Activated CD4-positive, alpha-beta T cell treated with anti-CD3 and anti-CD28 coated beads, Interleukin-2, amount 10 ng/mL, durations not matched to agents 24 days and 14 days (primary cell): ENCODE measurements around the gene PPHLN1. TPM values are rescaled to one million over a fixed set of nuclear protein-coding genes. Genes with fewer than 3 reads are reported as not detected.
"Not testable (repeated sequence)": the region's sequence is repeated elsewhere in the genome, so short reads cannot be mapped to it uniquely, and the experiment has no call there.

Experiments
- DNase-seq: peaks from one replicate; pipeline ENCODE4 v3.0.0; 2022
- H3K27ac Mint-ChIP-seq: one replicate; pipeline ENCODE4 v1.8.0; 2022; ENCODE audit warnings: mild to moderate bottlenecking, mixed read lengths
- H3K27me3 Mint-ChIP-seq: one replicate; pipeline ENCODE4 v1.8.0; 2022; ENCODE audit warnings: mixed read lengths
- H3K36me3 Mint-ChIP-seq: one replicate; pipeline ENCODE4 v1.8.0; 2022; ENCODE audit warnings: low read depth, mild to moderate bottlenecking, mixed read lengths
- H3K4me1 Mint-ChIP-seq: one replicate; pipeline ENCODE4 v1.8.0; 2021; ENCODE audit warnings: mixed read lengths
- H3K4me3 Mint-ChIP-seq: one replicate; pipeline ENCODE4 v1.8.0; 2022; ENCODE audit warnings: mild to moderate bottlenecking, moderate library complexity, mixed read lengths
- H3K9me3 Mint-ChIP-seq: one replicate; pipeline ENCODE4 v1.8.0; 2021; ENCODE audit warnings: mixed read lengths
- intact Hi-C: fragments of 100-400 bp; cut with micrococcal nuclease; formaldehyde crosslinking; loops from one replicate; pipeline ENCODE4 v1.15.1; 2023
- total RNA-seq: library from RNA; stranded (reverse); gene quantifications from 2 replicates; pipeline ENCODE4 v1.2.3, GENCODE V29; 2022

The PPHLN1 gene
- total RNA-seq, 1 donor from 2014 or later, result 92.3 TPM

DNA sequence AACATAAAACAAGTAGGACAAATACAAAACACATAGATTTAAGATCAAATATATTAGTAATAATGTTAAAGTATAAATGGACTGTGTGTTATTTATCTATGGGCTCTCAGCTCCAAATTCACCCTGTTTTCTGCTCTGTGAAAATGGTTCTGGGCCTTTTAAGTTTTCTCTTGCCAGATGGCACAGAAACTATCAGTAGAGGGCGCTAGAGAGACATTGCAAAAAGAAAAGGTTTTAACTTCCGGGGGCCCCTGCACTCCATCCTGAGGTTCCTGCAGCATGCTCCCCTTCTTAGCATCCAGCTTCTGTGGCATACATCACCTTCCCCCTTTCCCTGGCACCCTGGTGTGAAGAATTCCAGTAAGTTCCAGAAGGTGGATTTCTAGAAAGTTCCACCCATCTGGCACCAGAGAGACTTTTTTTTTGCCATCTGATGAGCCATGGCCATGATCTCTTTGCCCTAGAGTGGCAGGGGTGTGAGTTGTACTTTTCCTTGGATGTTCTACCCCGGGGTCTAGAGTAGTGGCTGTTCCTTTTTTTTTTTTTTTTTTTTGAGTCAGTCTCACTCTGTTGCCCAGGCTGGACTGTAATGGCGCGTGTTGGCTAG lies 29.4 kb upstream of the PPHLN1 start:
- Mint-ChIP-seq H3K27ac (no peak overlapping the region), H3K9me3 (no peaks in the 10 kb centered on the region), H3K4me1 (peaks cover 11% of the 10 kb centered on the region), H3K4me3 (no peak overlapping the region), H3K36me3 (no peaks in the 10 kb centered on the region), H3K27me3 (peaks cover under 1% of the 10 kb centered on the region)
- intact Hi-C loops, result no loop called here
- peak; percentile 64 for DNase-seq

DNA sequence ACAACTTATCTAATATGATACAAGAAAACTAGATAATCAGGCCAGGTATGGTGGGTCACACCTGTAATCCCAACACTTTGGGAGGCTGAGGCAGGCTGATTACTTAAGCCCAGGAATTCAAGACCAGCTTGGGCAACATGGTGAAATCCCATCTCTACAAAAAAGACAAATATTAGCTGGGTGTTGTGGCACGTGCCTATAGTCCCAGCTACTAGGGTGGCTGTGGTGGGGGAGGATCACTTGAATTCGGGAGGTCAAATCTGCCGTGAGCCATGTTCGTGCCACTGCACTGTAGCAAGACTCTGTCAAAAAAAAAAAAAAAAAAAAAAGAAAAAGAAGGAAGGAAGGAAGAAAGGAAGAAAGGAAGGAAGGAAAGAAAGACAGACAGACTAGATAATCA lies 27.1 kb upstream of the PPHLN1 start:
- Mint-ChIP-seq H3K27ac (no peak overlapping the region), H3K36me3 (no peaks in the 10 kb centered on the region), H3K4me1 (peaks cover 11% of the 10 kb centered on the region), H3K4me3 (no peak overlapping the region), H3K9me3 (no peaks in the 10 kb centered on the region), H3K27me3 (no peaks in the 10 kb centered on the region)
- no peak for DNase-seq
- intact Hi-C loops, result no loop called here

DNA sequence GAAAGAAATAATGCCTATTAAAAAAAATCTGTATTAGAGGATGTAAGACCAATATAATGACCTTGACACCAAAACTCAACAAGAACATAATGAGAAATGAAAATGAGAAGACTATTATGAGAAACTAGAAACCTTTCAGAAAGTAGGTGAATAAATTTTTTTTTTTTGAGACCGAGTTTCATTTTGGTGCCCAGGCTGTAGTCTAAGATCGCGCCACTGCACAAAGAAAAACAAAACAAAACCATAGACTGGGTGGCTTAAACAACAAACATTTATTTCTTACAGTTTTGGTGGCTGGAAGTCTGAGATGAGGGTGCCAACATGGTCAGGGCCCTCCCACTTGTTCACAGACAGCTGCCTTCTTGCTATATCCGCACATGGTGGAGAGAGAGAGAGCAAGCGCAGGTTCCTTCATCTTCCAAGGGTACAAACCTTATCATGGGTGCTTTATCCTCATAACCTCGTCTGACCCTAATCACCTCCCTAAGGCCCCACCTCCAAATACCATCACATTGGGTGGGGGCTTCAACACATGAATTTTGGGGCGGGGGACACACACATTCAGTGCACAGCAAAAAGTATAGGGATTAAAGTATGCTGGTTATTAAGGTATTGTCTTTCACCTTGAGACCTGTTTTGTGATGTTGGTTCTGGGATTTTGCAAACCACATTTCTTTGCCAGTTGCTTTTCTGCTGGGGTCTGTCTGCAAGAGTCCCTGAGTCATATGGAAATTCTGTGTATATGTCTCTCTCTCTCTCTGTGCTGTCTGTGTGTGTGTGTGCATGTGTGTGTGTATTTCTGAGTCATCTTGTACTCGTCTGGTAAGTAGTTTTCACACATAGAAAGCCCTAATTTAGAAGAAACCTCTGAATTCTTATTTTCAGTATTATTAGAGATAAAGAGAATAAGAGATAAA lies 26.3 kb upstream of the PPHLN1 start:
- intact Hi-C loops, result loop anchor here (2.0 kb wide), 1 partner anchor 27 kb away; the partner anchor contains the start of genes PPHLN1 and ZCRB1
- H3K4me3 Mint-ChIP-seq, result peak overlapping the region; percentile 15
- no peaks in the 10 kb centered on the region for H3K9me3 Mint-ChIP-seq
- no peaks in the 10 kb centered on the region for H3K27me3 Mint-ChIP-seq
- H3K4me1 Mint-ChIP-seq, result peaks cover 11% of the 10 kb centered on the region
- peak; percentile 76 for DNase-seq
- H3K36me3 Mint-ChIP-seq, result no peaks in the 10 kb centered on the region
- H3K27ac Mint-ChIP-seq, result peak overlapping the region; percentile 90

DNA sequence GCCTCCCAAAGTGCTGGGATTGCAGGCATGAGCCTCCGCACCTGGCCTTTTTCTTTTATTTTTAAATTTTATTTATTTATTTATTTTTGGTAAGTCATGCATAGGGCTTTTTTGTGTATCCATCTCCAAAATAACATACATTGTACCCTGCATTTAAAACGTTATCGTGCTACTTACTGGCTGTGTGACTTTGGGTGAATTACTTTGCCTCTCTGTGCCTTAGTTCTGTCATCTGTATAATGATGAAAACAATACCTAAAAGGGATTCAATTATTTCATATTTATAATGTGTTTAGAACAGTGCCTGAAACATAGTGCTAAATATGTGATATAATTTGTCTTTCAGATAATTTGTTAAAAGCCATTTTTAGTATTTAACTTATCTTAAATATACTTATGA lies 19.7 kb upstream of the PPHLN1 start:
- intact Hi-C loops, result no loop called here
- H3K27me3 Mint-ChIP-seq, result no peaks in the 10 kb centered on the region
- DNase-seq, result no peak

DNA sequence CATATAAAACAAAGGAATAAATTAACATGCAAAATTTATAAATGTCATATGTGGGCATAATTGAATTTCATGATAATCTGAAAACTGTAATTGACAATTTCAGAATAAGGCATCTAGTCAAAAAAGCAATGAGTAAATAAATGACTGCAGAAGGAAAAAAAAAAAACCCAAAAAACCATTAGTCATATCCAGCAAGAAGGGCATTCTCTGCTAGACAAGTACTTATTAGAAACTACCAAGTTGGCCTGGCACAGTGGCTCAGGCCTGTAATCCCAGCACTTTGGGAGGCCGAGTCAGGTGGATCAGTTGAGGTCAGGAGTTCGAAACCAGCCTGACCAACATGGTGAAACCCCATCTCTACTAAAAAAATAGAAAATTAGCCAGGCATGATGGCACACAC lies 17.6 kb upstream of the PPHLN1 start:
- no peaks in the 10 kb centered on the region for H3K4me1 Mint-ChIP-seq
- DNase-seq, result no peak
- peaks cover 9% of the 10 kb centered on the region for H3K36me3 Mint-ChIP-seq
- no peak overlapping the region for H3K27ac Mint-ChIP-seq
- H3K9me3 Mint-ChIP-seq, result no peaks in the 10 kb centered on the region
- no peak overlapping the region for H3K4me3 Mint-ChIP-seq
- intact Hi-C loops, result no loop called here
- no peaks in the 10 kb centered on the region for H3K27me3 Mint-ChIP-seq

More for the DNA sequence above, 19.7 kb upstream of the PPHLN1 start:
- Mint-ChIP-seq H3K27ac (no peak overlapping the region), H3K9me3 (no peaks in the 10 kb centered on the region), H3K4me3 (no peak overlapping the region), H3K4me1 (no peaks in the 10 kb centered on the region), H3K36me3 (peaks cover 2% of the 10 kb centered on the region)

DNA sequence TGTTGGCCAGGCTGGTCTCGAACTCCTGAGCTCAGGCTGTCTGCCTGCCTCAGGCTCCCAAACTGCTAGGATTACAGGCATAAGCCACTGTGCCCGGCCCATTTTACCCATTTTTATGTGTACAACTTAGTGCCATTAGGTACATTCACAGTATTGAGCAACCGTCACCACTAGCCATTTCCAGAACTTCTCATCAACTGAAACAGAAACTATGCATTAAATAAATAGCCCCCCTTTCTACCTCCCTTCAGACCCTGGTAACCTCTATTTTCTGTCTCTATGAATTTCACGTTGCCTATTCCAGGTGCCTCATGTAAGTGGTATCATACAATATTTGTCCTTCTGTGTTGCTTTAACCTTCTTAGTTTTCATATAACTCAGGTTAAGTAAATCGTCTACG lies 16.0 kb upstream of the PPHLN1 start:
- no peaks in the 10 kb centered on the region for H3K9me3 Mint-ChIP-seq
- H3K4me1 Mint-ChIP-seq, result no peaks in the 10 kb centered on the region
- H3K36me3 Mint-ChIP-seq, result peaks cover 14% of the 10 kb centered on the region
- H3K4me3 Mint-ChIP-seq, result no peak overlapping the region
- DNase-seq, result peak; percentile 26
- H3K27ac Mint-ChIP-seq, result no peak overlapping the region
- intact Hi-C loops, result no loop called here
- no peaks in the 10 kb centered on the region for H3K27me3 Mint-ChIP-seq

DNA sequence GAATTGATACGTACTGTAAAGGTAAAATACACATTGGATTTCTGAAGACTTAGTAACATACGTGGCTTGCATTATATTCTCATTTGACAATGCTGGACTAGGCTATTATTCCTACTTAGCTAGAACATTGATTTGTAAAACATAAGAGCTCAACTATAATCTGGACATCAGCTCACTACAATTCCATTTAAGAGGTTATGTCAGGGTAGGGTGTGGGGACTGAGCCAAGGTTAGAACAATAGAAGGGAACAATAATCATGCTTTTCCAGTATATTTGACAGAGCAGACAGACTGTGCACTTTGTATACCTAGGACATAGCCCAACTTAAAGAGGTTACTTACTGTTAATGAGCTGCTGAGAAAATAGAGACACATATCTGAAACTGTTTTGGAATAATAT lies 10.9 kb upstream of the PPHLN1 start:
- intact Hi-C loops, result no loop called here
- no peak overlapping the region for H3K4me3 Mint-ChIP-seq
- H3K27ac Mint-ChIP-seq, result no peak overlapping the region
- H3K36me3 Mint-ChIP-seq, result peaks cover 30% of the 10 kb centered on the region
- peak; percentile 20 for DNase-seq
- no peaks in the 10 kb centered on the region for H3K4me1 Mint-ChIP-seq
- H3K27me3 Mint-ChIP-seq, result no peaks in the 10 kb centered on the region
- H3K9me3 Mint-ChIP-seq, result no peaks in the 10 kb centered on the region

DNA sequence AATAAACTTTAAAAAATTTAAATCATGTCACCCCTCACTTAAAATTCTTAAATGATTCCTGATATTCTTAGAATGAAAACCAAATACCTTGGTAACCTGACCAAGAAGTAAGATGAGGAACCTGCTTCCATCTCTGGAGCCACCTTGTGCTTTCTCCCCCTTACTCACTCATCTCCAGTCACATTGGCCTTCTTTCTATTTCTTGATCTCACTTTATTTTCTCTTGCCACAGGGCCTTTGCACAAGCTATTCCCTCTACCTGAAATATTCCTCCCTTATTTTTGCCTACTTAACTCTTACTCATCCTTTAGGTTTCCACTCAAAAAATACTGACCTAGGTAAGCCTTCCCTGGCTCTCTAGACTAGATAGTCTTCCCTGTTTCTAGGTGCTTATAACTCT lies 5.2 kb upstream of the PPHLN1 start:
- DNase-seq, result peak; percentile 13
- no peaks in the 10 kb centered on the region for H3K27me3 Mint-ChIP-seq
- no peak overlapping the region for H3K27ac Mint-ChIP-seq
- H3K4me3 Mint-ChIP-seq, result no peak overlapping the region
- H3K36me3 Mint-ChIP-seq, result peaks cover 24% of the 10 kb centered on the region
- H3K4me1 Mint-ChIP-seq, result peaks cover 10% of the 10 kb centered on the region
- H3K9me3 Mint-ChIP-seq, result no peaks in the 10 kb centered on the region
- intact Hi-C loops, result no loop called here

DNA sequence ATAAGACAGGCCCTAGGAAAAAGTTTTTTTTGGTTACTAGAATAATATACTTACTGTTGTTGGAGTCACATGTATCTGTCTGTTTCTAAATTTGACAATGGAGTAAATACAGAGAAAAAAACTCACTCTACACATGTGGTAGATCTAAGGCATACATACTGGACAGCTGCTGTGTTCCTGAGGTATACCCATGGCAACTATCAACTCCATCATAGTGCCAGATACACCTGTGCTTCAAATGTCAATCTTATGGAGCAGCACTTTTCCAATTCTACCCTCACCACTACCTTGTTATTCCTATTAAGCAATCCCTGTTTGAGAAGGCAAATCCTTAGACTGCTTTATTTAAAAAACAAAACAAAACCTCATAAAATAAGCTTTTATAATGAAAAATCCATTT lies 3.4 kb upstream of the PPHLN1 start:
- H3K27ac Mint-ChIP-seq, result no peak overlapping the region
- no peaks in the 10 kb centered on the region for H3K27me3 Mint-ChIP-seq
- peaks cover 17% of the 10 kb centered on the region for H3K4me1 Mint-ChIP-seq
- DNase-seq, result peak; percentile 27
- H3K9me3 Mint-ChIP-seq, result no peaks in the 10 kb centered on the region
- H3K4me3 Mint-ChIP-seq, result no peak overlapping the region
- intact Hi-C loops, result no loop called here
- peaks cover 21% of the 10 kb centered on the region for H3K36me3 Mint-ChIP-seq

DNA sequence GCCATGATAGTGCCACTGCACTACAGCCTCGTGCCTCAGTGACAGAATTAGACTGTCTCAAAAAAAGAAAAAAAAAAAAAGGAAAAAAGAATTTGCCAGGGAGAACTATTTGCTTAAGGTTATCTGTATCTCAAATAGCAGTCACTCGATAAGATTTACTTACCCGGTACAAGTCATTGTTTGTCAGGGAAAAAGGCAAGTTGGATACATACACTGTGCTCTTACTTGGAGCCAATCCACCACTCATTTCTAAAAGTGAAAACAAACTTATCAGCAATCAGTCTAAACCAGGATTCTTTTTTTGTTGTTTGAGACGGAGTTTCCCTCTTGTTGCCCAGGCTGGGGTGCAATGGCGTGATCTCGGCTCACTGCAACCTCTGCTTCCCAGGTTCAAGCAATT lies 2.1 kb upstream of the PPHLN1 start:
- peak; percentile 28 for DNase-seq
- H3K9me3 Mint-ChIP-seq, result no peaks in the 10 kb centered on the region
- intact Hi-C loops, result no loop called here
- H3K27me3 Mint-ChIP-seq, result no peaks in the 10 kb centered on the region
- no peak overlapping the region for H3K4me3 Mint-ChIP-seq
- H3K36me3 Mint-ChIP-seq, result peaks cover 22% of the 10 kb centered on the region
- no peak overlapping the region for H3K27ac Mint-ChIP-seq
- peaks cover 20% of the 10 kb centered on the region for H3K4me1 Mint-ChIP-seq

DNA sequence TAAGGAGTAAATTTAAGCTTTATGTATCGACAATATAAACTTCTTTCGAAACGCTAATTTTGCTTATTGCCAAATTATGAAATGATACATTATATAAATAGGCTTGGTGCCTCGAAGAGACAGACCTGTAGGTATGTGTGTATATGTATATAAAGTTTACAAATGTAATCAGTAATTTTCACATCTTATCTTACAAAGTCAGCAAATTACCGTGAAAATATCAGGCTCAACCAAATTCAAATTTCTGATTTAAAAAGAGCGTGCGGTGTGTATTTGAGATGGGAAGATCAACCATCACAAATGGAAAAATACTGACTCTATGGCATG lies 678 bp upstream of the PPHLN1 start:
- no peaks in the 10 kb centered on the region for H3K9me3 Mint-ChIP-seq
- H3K4me3 Mint-ChIP-seq, result peak overlapping the region; percentile 95
- intact Hi-C loops, result loop anchor here (5.0 kb wide), 2 partner anchors 47 to 183 kb away; partner anchors contain the start of gene GXYLT1
- peaks cover 28% of the 10 kb centered on the region for H3K4me1 Mint-ChIP-seq
- no peaks in the 10 kb centered on the region for H3K27me3 Mint-ChIP-seq
- no peak for DNase-seq
- H3K27ac Mint-ChIP-seq, result peak overlapping the region; percentile 98
- peaks cover 21% of the 10 kb centered on the region for H3K36me3 Mint-ChIP-seq

DNA sequence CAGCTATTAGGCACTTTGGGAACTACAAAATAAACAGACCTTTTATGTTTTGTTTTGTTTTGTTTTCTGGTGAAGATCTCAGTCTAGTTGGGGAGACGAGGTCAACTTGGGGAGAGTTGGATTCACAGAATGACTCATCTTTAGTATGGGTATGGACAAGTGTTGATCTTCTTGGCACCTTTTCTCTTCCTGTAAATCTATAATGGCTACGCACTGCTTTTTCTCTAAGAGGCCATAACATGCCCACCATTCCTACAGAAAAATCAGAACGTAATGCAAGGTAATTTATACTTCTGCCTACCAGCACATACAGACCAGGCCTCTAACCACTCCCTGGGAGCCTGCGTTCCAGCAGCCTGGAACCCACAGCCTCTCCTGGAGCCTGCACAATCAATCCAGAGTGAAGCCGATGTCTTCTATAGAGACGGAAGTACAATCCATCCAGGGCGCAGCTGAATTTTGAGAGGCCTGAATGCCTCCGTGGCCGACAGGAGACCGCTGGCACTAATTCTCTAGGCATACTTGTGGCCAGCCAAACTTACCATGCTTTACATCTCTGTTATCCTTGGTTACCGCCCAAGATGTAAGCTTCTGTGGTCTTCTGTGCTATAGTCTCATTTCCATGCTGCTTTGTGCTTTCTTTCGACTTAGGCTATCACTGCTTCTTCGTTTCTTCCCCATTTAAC lies 717 bp downstream of the PPHLN1 start:
- Mint-ChIP-seq H3K27ac (peak overlapping the region; percentile 98), H3K36me3 (peaks cover 17% of the 10 kb centered on the region), H3K4me1 (peaks cover 38% of the 10 kb centered on the region), H3K4me3 (peak overlapping the region; percentile 95), H3K27me3 (no peaks in the 10 kb centered on the region), H3K9me3 (no peaks in the 10 kb centered on the region)
- DNase-seq, result peak; percentile 73
- intact Hi-C loops, result loop anchor here (1.0 to 5.0 kb wide), 5 partner anchors 26 to 228 kb away; partner anchors contain the start of genes GXYLT1 and YAF2

DNA sequence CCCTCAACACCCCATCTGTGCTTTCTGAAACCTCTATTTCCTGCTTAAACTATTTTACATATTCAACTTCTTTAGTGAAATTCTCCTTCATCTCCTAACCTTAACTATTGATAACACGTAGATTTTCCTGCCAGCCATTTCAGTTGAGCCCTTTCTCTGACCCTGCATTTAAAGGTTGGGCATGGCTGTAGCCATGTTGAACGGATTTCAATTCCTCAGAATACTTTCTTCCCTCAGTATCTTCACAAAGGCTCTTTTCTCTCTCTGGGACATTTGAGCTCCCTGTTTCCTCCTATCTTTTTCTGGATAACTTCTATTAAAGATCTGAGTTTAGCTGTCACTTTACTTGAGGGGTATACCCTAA lies 1.2 kb downstream of the PPHLN1 start:
- peaks cover 16% of the 10 kb centered on the region for H3K36me3 Mint-ChIP-seq
- intact Hi-C loops, result loop anchor here (2.0 to 5.0 kb wide), 4 partner anchors 26 to 228 kb away; partner anchors contain the start of gene GXYLT1
- peaks cover 41% of the 10 kb centered on the region for H3K4me1 Mint-ChIP-seq

DNA sequence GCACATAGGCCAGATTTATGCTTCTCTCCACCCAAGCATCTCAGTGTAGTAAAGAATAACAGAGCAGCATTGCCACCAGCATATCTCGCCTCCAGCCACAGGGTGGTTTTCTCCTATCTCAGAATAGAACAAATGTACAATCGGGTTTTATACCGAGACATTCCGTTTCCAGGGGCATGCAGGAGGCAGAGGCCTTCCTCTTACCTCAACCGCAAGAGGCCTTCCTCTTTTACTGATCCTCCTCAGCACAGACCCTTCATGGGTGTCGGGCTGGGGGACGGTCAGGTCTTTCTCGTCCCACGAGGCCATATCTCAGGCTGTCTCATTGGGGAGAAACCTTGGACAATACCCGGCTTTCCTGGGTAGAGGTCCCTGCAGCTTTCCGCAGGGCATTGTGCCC lies 4.1 kb downstream of the PPHLN1 start:
- DNase-seq, intact Hi-C loops, H3K27me3 Mint-ChIP-seq, H3K4me3 Mint-ChIP-seq, H3K9me3 Mint-ChIP-seq, H3K27ac Mint-ChIP-seq: not testable (repeated sequence)
- peaks cover 12% of the 10 kb centered on the region for H3K36me3 Mint-ChIP-seq
- H3K4me1 Mint-ChIP-seq, result peaks cover 39% of the 10 kb centered on the region

More for the DNA sequence above, 1.2 kb downstream of the PPHLN1 start:
- peak overlapping the region; percentile 98 for H3K27ac Mint-ChIP-seq
- H3K9me3 Mint-ChIP-seq, result no peaks in the 10 kb centered on the region
- DNase-seq, result peak; percentile 51
- H3K4me3 Mint-ChIP-seq, result peak overlapping the region; percentile 95
- no peaks in the 10 kb centered on the region for H3K27me3 Mint-ChIP-seq
